PFSK-1 (cell line): ENCODE measurements around the gene TMEM252.

Source experiments
- FOXP2 ChIP-seq: optimal IDR thresholded peaks from 2 replicates; pipeline ENCODE3; 2011; ENCODE audit warnings: borderline replicate concordance, control low read depth, inconsistent platforms; ENCODE audit not compliant: insufficient read depth; ENCODE audit errors: extremely low read length, extremely low read depth
- POLR2AphosphoS5 ChIP-seq: IDR thresholded peaks from 2 replicates; pipeline ENCODE4 v1.6.1; 2012; ENCODE audit warnings: low read depth, mild to moderate bottlenecking, control low read depth, low read length, moderate library complexity
- SIN3A ChIP-seq: IDR thresholded peaks from 2 replicates; pipeline ENCODE4 v1.6.1; 2012; ENCODE audit warnings: mild to moderate bottlenecking, low read length, moderate library complexity, borderline replicate concordance; ENCODE audit not compliant: insufficient read depth
- TAF1 ChIP-seq: IDR thresholded peaks from 2 replicates; pipeline ENCODE4 v1.6.1; 2012; ENCODE audit warnings: low read length, control low read depth, borderline replicate concordance; ENCODE audit not compliant: insufficient read depth
- TF ChIP-seq, protein P1 (sequence below), 2 experiments: IDR thresholded peaks; 2 replicates each; pipeline versions ENCODE4 v1.6.1 to v1.8.0; 2011 to 2012; ENCODE audit warnings: low read depth in 2 of 2, low read length in 2 of 2, control low read depth in 1 of 2, inconsistent platforms in 1 of 2, mild to moderate bottlenecking in 1 of 2, moderate library complexity in 1 of 2; ENCODE audit not compliant: insufficient read depth in 1 of 2

TMEM252 gene

GRCh38 chr9:68505681-68506409 is 34.8 kb downstream of the TMEM252 start:
- TF ChIP-seq TAF1 (no peak), FOXP2 (no peak), SIN3A (no peak)

- TF ChIP-seq TAF1 (no peak), POLR2AphosphoS5 (no peak)
These were observed 38.4 kb downstream of the TMEM252 start for GRCh38 chr9:68502279-68502678.

DNA sequence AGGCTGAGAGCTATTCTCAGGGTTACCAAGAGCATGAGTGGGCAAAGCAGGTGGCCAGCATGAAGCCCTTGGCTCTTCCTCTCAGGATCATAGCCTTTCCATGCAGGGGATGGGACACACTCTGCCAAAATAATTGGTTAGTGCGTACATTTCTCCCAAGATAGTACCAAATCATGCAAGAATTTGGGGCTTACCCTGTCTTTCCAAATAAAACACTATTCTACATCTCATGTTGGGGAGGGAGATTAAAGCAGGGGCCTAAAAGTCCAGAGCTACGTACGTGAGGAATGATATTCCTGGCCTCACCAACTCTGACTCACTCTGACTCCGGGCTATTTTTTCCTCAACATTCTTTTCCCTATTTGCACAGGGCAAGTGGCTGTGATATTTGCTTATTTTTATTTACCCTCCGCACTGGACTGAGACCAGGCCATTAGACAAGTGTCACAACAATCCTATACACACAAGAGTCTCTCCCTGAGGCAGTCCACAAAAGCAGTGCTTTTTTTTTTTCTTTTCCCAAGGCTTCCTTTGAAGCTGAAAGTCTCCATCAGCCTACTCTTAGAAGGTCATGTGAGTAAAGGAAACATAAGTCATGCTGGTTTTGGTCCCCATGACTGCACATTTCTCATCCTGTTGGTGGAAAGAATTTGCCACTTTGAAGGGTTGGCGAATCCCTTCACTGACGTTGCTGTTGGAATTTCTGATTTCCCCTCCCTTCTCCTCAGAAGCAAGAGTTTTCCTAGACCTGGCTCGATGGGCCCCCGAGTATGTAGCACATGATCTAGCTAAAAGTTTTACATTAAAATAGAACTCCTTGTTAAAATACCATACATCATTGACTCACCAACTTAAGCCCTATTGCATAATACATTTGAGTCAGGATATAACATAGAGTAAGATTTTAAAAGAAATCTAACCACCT is 40.0 kb downstream of the TMEM252 start:
- TF ChIP-seq POLR2AphosphoS5 (no peak), FOXP2 (no peak)

DNA sequence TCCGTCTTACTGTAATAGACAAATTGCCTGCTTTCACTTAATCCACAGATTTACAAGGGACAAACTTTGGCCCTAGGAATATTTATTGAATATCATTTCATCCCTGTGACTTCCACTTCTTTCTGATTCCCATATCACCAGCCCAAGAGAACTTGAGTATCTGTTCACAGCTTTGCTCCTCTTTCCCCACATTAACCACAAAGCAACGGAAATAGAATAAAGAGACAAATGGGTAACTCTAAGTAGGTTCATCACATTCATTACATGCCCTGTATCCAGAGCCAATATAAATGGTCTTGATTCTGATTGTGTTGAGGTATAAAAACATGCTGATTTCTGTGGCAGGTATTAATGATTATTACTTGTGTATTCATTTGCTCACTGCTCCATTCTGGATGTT is 41.9 kb downstream of the TMEM252 start:
- TF ChIP-seq TAF1 (no peak), POLR2AphosphoS5 (no peak), FOXP2 (no peak), SIN3A (no peak)
- TF ChIP-seq, protein P1, sequence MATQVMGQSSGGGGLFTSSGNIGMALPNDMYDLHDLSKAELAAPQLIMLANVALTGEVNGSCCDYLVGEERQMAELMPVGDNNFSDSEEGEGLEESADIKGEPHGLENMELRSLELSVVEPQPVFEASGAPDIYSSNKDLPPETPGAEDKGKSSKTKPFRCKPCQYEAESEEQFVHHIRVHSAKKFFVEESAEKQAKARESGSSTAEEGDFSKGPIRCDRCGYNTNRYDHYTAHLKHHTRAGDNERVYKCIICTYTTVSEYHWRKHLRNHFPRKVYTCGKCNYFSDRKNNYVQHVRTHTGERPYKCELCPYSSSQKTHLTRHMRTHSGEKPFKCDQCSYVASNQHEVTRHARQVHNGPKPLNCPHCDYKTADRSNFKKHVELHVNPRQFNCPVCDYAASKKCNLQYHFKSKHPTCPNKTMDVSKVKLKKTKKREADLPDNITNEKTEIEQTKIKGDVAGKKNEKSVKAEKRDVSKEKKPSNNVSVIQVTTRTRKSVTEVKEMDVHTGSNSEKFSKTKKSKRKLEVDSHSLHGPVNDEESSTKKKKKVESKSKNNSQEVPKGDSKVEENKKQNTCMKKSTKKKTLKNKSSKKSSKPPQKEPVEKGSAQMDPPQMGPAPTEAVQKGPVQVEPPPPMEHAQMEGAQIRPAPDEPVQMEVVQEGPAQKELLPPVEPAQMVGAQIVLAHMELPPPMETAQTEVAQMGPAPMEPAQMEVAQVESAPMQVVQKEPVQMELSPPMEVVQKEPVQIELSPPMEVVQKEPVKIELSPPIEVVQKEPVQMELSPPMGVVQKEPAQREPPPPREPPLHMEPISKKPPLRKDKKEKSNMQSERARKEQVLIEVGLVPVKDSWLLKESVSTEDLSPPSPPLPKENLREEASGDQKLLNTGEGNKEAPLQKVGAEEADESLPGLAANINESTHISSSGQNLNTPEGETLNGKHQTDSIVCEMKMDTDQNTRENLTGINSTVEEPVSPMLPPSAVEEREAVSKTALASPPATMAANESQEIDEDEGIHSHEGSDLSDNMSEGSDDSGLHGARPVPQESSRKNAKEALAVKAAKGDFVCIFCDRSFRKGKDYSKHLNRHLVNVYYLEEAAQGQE (IDR thresholded peaks at IDR 0.05; ENCODE audit: insufficient read depth in 1 of 2, low read depth in 2 of 2, low read length in 2 of 2): no peak

GRCh38 chr9:68497629-68498028 is 43.1 kb downstream of the TMEM252 start:
- no peak for TF ChIP-seq SIN3A
- TF ChIP-seq TAF1: no peak
- no peak for TF ChIP-seq FOXP2
- TF ChIP-seq, protein P1 (IDR thresholded peaks at IDR 0.05; ENCODE audit: insufficient read depth in 1 of 2, low read depth in 2 of 2, low read length in 2 of 2): no peak
- no peak for TF ChIP-seq POLR2AphosphoS5

GRCh38 chr9:68496356-68496755 is 44.3 kb downstream of the TMEM252 start:
- TF ChIP-seq POLR2AphosphoS5 (no peak), FOXP2 (no peak), SIN3A (no peak), TAF1 (no peak)
- TF ChIP-seq, protein P1 (IDR thresholded peaks at IDR 0.05; ENCODE audit: insufficient read depth in 1 of 2, low read depth in 2 of 2, low read length in 2 of 2): no peak
